K562 (cell line): ENCODE measurements around the gene C2orf66. TPM values are rescaled to one million over a fixed set of nuclear protein-coding genes. Genes with fewer than 3 reads are reported as not detected.

Source experiments
- BDP1 ChIP-seq: IDR thresholded peaks from 3 replicates; pipeline ENCODE4 v1.6.1; 2011; ENCODE audit not compliant: insufficient read length, insufficient read depth
- CBFA2T3 ChIP-seq: fragments of 450-650 bp; IDR thresholded peaks from 2 replicates; pipeline ENCODE4 v1.6.1; 2017
- CREB3L1 ChIP-seq: fragments of 450-650 bp; IDR thresholded peaks from 2 replicates; pipeline ENCODE4 v1.6.1; 2014; ENCODE audit warnings: low read depth, mild to moderate bottlenecking, moderate library complexity, borderline replicate concordance
- HCFC1 ChIP-seq: IDR thresholded peaks from 2 replicates; pipeline ENCODE4 v1.6.1; 2012; ENCODE audit warnings: low read depth, low read length, improper control_type of control experiment
- RAD51 ChIP-seq: fragments of 450-650 bp; IDR thresholded peaks from 2 replicates; pipeline ENCODE4 v1.7.1; 2016; ENCODE audit warnings: low read depth, mild to moderate bottlenecking, borderline replicate concordance
- SMAD4 ChIP-seq: fragments of 250-450 bp; sonication (Bioruptor Pico); conservative IDR thresholded peaks from 2 replicates; pipeline ENCODE4 v1.8.0; 2021; ENCODE audit warnings: inconsistent platforms, mild to moderate bottlenecking, moderate library complexity
- SMARCA5 ChIP-seq: fragments of 450-650 bp; IDR thresholded peaks from 2 replicates; pipeline ENCODE4 v1.6.1; 2016
- ZNF134 ChIP-seq: fragments of 250-450 bp; sonication (Bioruptor Pico); conservative IDR thresholded peaks from 2 replicates; pipeline ENCODE4 v1.4.0; 2020
- polyA plus RNA-seq, 8 experiments: library from polyadenylated mRNA; depleted of rRNA in 4 of 8; stranded (reverse) in 5 of 8; unstranded in 3 of 8; fragments of >200 nt; fragmentation: Nextera tagmentation in 2 of 8; fragmentation: Illumina TruSeq in 1 of 8; extraction: Ambion mirVana in 2 of 8; extraction: Trizol in 1 of 8; gene quantifications; 2 replicates each; pipeline versions ENCODE4 v1.2.1 to v1.2.3, GENCODE V29; 2011 to 2014; ENCODE audit warnings: inconsistent platforms in 1 of 8, missing spikeins in 1 of 8
- total RNA-seq, 7 experiments: library from RNA; depleted of rRNA in 6 of 7; stranded (reverse); fragments of >200 nt in 6 of 7; fragmentation: Illumina TruSeq in 2 of 7; extraction: Trizol in 2 of 7; gene quantifications; 2 replicates each; pipeline versions ENCODE4 v1.2.1 to v1.2.3, GENCODE V29; 2011 to 2021; ENCODE audit warnings: low replicate concordance in 1 of 7
- TF ChIP-seq, protein P1 (sequence below): sonication (generic); formaldehyde crosslinking; IDR thresholded peaks from 2 replicates; pipeline ENCODE4 v1.8.0; 2022; ENCODE audit warnings: mild to moderate bottlenecking, low read depth, missing genetic modification reagents
- TF ChIP-seq, protein P2 (sequence below): fragments of 250-450 bp; sonication (Bioruptor Pico); IDR thresholded peaks from 2 replicates; pipeline ENCODE4 v1.4.0; 2020
- TF ChIP-seq, protein P3 (sequence below): IDR thresholded peaks from 3 replicates; pipeline ENCODE4 v1.6.1; 2011; ENCODE audit warnings: borderline replicate concordance, mild to moderate bottlenecking, moderate library complexity; ENCODE audit not compliant: insufficient read length; ENCODE audit errors: extremely low read depth
- TF ChIP-seq, protein P4 (sequence below): fragments of 450-650 bp; formaldehyde crosslinking; IDR thresholded peaks from 2 replicates; pipeline ENCODE4 v1.4.0; 2020; ENCODE audit warnings: mild to moderate bottlenecking, moderate library complexity
- TF ChIP-seq, protein P5 (sequence below): fragments of 250-450 bp; sonication (Bioruptor Pico); IDR thresholded peaks from 2 replicates; pipeline ENCODE4 v1.5.0; 2021; ENCODE audit warnings: mild to moderate bottlenecking, borderline replicate concordance

Gene C2orf66
- total and polyA plus RNA-seq, 9 of the 15 experiments (the other 6 are each of a cell fraction or from before 2014, with no cell fraction given): not detected

DNA sequence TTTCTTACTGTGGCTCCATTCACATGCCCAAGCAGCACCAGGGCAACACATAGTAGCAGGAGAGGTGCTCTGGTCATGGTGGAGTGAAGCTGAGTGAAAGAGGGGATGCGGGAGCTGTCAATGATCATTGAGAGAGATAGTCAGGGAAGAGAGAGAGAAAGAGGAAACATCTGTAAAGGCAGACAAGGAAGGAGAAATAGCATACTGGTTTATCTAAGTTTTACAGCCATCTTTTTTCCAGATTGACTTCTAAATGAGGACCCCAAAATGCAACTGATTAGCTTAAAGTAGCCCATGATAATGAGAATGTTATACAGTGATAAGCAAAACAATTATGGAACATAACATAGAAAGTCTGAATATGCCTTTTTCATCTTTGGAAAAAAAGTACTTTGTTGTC is at the start of gene C2orf66 (continued):
- TF ChIP-seq, protein P1, sequence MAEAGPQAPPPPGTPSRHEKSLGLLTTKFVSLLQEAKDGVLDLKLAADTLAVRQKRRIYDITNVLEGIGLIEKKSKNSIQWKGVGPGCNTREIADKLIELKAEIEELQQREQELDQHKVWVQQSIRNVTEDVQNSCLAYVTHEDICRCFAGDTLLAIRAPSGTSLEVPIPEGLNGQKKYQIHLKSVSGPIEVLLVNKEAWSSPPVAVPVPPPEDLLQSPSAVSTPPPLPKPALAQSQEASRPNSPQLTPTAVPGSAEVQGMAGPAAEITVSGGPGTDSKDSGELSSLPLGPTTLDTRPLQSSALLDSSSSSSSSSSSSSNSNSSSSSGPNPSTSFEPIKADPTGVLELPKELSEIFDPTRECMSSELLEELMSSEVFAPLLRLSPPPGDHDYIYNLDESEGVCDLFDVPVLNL (CRISPR knock-in tag): no peak
- TF ChIP-seq, protein P2, sequence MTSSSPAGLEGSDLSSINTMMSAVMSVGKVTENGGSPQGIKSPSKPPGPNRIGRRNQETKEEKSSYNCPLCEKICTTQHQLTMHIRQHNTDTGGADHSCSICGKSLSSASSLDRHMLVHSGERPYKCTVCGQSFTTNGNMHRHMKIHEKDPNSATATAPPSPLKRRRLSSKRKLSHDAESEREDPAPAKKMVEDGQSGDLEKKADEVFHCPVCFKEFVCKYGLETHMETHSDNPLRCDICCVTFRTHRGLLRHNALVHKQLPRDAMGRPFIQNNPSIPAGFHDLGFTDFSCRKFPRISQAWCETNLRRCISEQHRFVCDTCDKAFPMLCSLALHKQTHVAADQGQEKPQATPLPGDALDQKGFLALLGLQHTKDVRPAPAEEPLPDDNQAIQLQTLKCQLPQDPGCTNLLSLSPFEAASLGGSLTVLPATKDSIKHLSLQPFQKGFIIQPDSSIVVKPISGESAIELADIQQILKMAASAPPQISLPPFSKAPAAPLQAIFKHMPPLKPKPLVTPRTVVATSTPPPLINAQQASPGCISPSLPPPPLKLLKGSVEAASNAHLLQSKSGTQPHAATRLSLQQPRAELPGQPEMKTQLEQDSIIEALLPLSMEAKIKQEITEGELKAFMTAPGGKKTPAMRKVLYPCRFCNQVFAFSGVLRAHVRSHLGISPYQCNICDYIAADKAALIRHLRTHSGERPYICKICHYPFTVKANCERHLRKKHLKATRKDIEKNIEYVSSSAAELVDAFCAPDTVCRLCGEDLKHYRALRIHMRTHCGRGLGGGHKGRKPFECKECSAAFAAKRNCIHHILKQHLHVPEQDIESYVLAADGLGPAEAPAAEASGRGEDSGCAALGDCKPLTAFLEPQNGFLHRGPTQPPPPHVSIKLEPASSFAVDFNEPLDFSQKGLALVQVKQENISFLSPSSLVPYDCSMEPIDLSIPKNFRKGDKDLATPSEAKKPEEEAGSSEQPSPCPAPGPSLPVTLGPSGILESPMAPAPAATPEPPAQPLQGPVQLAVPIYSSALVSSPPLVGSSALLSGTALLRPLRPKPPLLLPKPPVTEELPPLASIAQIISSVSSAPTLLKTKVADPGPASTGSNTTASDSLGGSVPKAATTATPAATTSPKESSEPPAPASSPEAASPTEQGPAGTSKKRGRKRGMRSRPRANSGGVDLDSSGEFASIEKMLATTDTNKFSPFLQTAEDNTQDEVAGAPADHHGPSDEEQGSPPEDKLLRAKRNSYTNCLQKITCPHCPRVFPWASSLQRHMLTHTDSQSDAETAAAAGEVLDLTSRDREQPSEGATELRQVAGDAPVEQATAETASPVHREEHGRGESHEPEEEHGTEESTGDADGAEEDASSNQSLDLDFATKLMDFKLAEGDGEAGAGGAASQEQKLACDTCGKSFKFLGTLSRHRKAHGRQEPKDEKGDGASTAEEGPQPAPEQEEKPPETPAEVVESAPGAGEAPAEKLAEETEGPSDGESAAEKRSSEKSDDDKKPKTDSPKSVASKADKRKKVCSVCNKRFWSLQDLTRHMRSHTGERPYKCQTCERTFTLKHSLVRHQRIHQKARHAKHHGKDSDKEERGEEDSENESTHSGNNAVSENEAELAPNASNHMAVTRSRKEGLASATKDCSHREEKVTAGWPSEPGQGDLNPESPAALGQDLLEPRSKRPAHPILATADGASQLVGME (CRISPR knock-in tag): no peak
- TF ChIP-seq, protein P3, sequence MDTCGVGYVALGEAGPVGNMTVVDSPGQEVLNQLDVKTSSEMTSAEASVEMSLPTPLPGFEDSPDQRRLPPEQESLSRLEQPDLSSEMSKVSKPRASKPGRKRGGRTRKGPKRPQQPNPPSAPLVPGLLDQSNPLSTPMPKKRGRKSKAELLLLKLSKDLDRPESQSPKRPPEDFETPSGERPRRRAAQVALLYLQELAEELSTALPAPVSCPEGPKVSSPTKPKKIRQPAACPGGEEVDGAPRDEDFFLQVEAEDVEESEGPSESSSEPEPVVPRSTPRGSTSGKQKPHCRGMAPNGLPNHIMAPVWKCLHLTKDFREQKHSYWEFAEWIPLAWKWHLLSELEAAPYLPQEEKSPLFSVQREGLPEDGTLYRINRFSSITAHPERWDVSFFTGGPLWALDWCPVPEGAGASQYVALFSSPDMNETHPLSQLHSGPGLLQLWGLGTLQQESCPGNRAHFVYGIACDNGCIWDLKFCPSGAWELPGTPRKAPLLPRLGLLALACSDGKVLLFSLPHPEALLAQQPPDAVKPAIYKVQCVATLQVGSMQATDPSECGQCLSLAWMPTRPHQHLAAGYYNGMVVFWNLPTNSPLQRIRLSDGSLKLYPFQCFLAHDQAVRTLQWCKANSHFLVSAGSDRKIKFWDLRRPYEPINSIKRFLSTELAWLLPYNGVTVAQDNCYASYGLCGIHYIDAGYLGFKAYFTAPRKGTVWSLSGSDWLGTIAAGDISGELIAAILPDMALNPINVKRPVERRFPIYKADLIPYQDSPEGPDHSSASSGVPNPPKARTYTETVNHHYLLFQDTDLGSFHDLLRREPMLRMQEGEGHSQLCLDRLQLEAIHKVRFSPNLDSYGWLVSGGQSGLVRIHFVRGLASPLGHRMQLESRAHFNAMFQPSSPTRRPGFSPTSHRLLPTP: no peak
- TF ChIP-seq, protein P4, sequence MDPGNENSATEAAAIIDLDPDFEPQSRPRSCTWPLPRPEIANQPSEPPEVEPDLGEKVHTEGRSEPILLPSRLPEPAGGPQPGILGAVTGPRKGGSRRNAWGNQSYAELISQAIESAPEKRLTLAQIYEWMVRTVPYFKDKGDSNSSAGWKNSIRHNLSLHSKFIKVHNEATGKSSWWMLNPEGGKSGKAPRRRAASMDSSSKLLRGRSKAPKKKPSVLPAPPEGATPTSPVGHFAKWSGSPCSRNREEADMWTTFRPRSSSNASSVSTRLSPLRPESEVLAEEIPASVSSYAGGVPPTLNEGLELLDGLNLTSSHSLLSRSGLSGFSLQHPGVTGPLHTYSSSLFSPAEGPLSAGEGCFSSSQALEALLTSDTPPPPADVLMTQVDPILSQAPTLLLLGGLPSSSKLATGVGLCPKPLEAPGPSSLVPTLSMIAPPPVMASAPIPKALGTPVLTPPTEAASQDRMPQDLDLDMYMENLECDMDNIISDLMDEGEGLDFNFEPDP: no peak
- TF ChIP-seq CREB3L1 (no peak), CBFA2T3 (peak; percentile 88), BDP1 (no peak), SMAD4 (CRISPR knock-in tag) (no peak), SMARCA5 (no peak), ZNF134 (CRISPR knock-in tag) (no peak), HCFC1 (no peak), RAD51 (no peak)
- TF ChIP-seq, protein P5, sequence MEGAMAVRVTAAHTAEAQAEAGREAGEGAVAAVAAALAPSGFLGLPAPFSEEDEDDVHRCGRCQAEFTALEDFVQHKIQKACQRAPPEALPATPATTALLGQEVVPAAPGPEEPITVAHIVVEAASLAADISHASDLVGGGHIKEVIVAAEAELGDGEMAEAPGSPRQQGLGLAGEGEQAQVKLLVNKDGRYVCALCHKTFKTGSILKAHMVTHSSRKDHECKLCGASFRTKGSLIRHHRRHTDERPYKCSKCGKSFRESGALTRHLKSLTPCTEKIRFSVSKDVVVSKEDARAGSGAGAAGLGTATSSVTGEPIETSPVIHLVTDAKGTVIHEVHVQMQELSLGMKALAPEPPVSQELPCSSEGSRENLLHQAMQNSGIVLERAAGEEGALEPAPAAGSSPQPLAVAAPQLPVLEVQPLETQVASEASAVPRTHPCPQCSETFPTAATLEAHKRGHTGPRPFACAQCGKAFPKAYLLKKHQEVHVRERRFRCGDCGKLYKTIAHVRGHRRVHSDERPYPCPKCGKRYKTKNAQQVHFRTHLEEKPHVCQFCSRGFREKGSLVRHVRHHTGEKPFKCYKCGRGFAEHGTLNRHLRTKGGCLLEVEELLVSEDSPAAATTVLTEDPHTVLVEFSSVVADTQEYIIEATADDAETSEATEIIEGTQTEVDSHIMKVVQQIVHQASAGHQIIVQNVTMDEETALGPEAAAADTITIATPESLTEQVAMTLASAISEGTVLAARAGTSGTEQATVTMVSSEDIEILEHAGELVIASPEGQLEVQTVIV: no peak
